Sigmoid colon (tissue), 4 donors: ENCODE data around the gene ADAMTS6.

ENCODE experiments used
- CTCF ChIP-seq, 4 experiments: fragments of 450-650 bp in 3 of 4; fragments of 200-600 bp in 1 of 4; IDR thresholded peaks; one replicate each; pipeline ENCODE4 v1.5.1; 2016 to 2019; ENCODE audit warnings: antibody characterized with exemption in 4 of 4, mild to moderate bottlenecking in 3 of 4, moderate library complexity in 2 of 4
- POLR2A ChIP-seq, 2 donors: fragments of 450-650 bp; IDR thresholded peaks; one replicate each; pipeline ENCODE4 v1.6.1; 2016; ENCODE audit warnings: antibody characterized with exemption in 2 of 2, mild to moderate bottlenecking in 2 of 2, moderate library complexity in 2 of 2
- POLR2AphosphoS5 ChIP-seq, 4 donors: sonication (generic); formaldehyde crosslinking; IDR thresholded peaks; one replicate each; pipeline ENCODE4 v1.6.1; 2017; ENCODE audit warnings: antibody characterized with exemption in 4 of 4

- TF ChIP-seq CTCF (IDR thresholded peaks at IDR 0.05) (no peak), POLR2A (IDR thresholded peaks at IDR 0.05) (no peak), POLR2AphosphoS5 (IDR thresholded peaks at IDR 0.05) (no peak)
These were observed 355.9 kb downstream of the ADAMTS6 start for GRCh38 chr5:65125591-65126541.
